DND-41 (cell line): Measurements from ENCODE around the gene VDAC2.

ENCODE experiments used
- CTCF ChIP-seq: IDR thresholded peaks from 2 replicates; pipeline ENCODE4 v1.5.1; 2012; ENCODE audit warnings: borderline replicate concordance, low read length, moderate library complexity, mild to moderate bottlenecking; ENCODE audit not compliant: poor library complexity, severe bottlenecking; ENCODE audit errors: extremely low read depth
- EZH2 ChIP-seq: IDR thresholded peaks from 3 replicates; pipeline ENCODE4 v1.6.1; 2012; ENCODE audit warnings: borderline replicate concordance, low read depth, mild to moderate bottlenecking, moderate library complexity, low read length, inconsistent platforms; ENCODE audit not compliant: severe bottlenecking

- no peak for TF ChIP-seq CTCF
- no peak for TF ChIP-seq EZH2
These were observed 51.5 kb downstream of the VDAC2 start for GRCh38 chr10:75261813-75262705.
